Neural cell (in vitro differentiated cells): Measurements from ENCODE around the gene TNS3. TPM values are rescaled to one million over a fixed set of nuclear protein-coding genes. Genes with fewer than 3 reads are reported as not detected.

Experiments used
- H2AFZ ChIP-seq: fragments of 200-600, 300-800 bp; sonication (generic), shearing (Covaris generic); 2 replicates; pipeline ENCODE4 v1.6.0; 2014; ENCODE audit warnings: low read depth, mild to moderate bottlenecking, antibody characterized with exemption, low read length, moderate library complexity
- H3F3A ChIP-seq: fragments of 200-600 bp; shearing (Covaris generic); 2 replicates; pipeline ENCODE4 v1.6.1; 2016; ENCODE audit warnings: mild to moderate bottlenecking, moderate library complexity, mixed read lengths, antibody characterized with exemption, low read length; ENCODE audit not compliant: insufficient read depth, poor library complexity, severe bottlenecking
- H3K27ac ChIP-seq: fragments of 200-600, 300-800 bp; sonication (generic), shearing (Covaris generic); 2 replicates; pipeline ENCODE4 v1.5.1; 2014; ENCODE audit warnings: mild to moderate bottlenecking, low read length, moderate library complexity
- H3K27me3 ChIP-seq: fragments of 300-800, 200-600 bp; sonication (generic), shearing (Covaris generic); 2 replicates; pipeline ENCODE4 v1.6.0; 2014; ENCODE audit warnings: mild to moderate bottlenecking, low read depth, low read length, moderate library complexity; ENCODE audit not compliant: insufficient read depth
- H3K36me3 ChIP-seq: fragments of 300-800, 200-600 bp; sonication (generic), shearing (Covaris generic); 2 replicates; pipeline ENCODE4 v1.5.1; 2014; ENCODE audit warnings: mild to moderate bottlenecking, antibody characterized with exemption, low read length, moderate library complexity; ENCODE audit not compliant: insufficient read depth
- H3K4me2 ChIP-seq: fragments of 300-800, 200-600 bp; sonication (generic), shearing (Covaris generic); 2 replicates; pipeline ENCODE4 v1.6.0; 2014; ENCODE audit warnings: mild to moderate bottlenecking, low read length
- H3K4me3 ChIP-seq: fragments of 300-800, 200-600 bp; sonication (generic), shearing (Covaris generic); 2 replicates; pipeline ENCODE4 v1.5.1; 2014; ENCODE audit warnings: mild to moderate bottlenecking, low read length, moderate library complexity
- H3K79me2 ChIP-seq: fragments of 200-600 bp; shearing (Covaris generic); replicated peaks from 2 replicates; pipeline ENCODE4 v1.6.0; 2014; ENCODE audit warnings: mild to moderate bottlenecking, low read length, moderate library complexity; ENCODE audit not compliant: insufficient read depth
- H3K9ac ChIP-seq: fragments of 300-800, 200-600 bp; sonication (generic), shearing (Covaris generic); 2 replicates; pipeline ENCODE4 v1.6.1; 2016; ENCODE audit warnings: mild to moderate bottlenecking, low read length, mixed read lengths
- H3K9me2 ChIP-seq: fragments of 200-600 bp; shearing (Covaris generic); 2 replicates; pipeline ENCODE4 v1.6.1; 2016; ENCODE audit warnings: mild to moderate bottlenecking, low read length, mixed read lengths; ENCODE audit not compliant: insufficient read depth
- H3K9me3 ChIP-seq: fragments of 200-600, 300-800 bp; sonication (generic), shearing (Covaris generic); 2 replicates; pipeline ENCODE4 v1.6.1; 2016; ENCODE audit warnings: mild to moderate bottlenecking, mixed run types, low read length, moderate library complexity, mixed read lengths
- H4K20me1 ChIP-seq: fragments of 200-600 bp; shearing (Covaris generic); 2 replicates; pipeline ENCODE4 v1.6.1; 2016; ENCODE audit warnings: mild to moderate bottlenecking, mixed run types; ENCODE audit not compliant: insufficient read depth
- EP300 ChIP-seq: fragments of 450-650 bp; conservative IDR thresholded peaks from 2 replicates; pipeline ENCODE4 v1.6.1; 2014; ENCODE audit warnings: antibody characterized with exemption, mild to moderate bottlenecking, moderate library complexity; ENCODE audit not compliant: poor library complexity, severe bottlenecking
- EZH2 ChIP-seq: fragments of 200-600, 300-800 bp; shearing (Covaris generic), sonication (generic); IDR thresholded peaks from 2 replicates; pipeline ENCODE4 v1.6.1; 2014; ENCODE audit warnings: antibody characterized with exemption, low read length, borderline replicate concordance, mild to moderate bottlenecking; ENCODE audit not compliant: insufficient read depth, poor library complexity, severe bottlenecking
- MXI1 ChIP-seq: fragments of 450-650 bp; conservative IDR thresholded peaks from 2 replicates; pipeline ENCODE4 v1.6.1; 2014; ENCODE audit warnings: antibody characterized with exemption, mild to moderate bottlenecking; ENCODE audit not compliant: poor library complexity, severe bottlenecking
- POLR2AphosphoS5 ChIP-seq: IDR thresholded peaks from 2 replicates; pipeline ENCODE4 v1.6.1; 2012
- RAD21 ChIP-seq: fragments of 450-650 bp; conservative IDR thresholded peaks from 2 replicates; pipeline ENCODE4 v1.6.1; 2014; ENCODE audit warnings: antibody characterized with exemption, mild to moderate bottlenecking, moderate library complexity
- SMC3 ChIP-seq: fragments of 450-650 bp; conservative IDR thresholded peaks from 2 replicates; pipeline ENCODE4 v1.6.1; 2014; ENCODE audit warnings: antibody characterized with exemption, mild to moderate bottlenecking, moderate library complexity; ENCODE audit not compliant: poor library complexity
- TAF1 ChIP-seq: IDR thresholded peaks from 2 replicates; pipeline ENCODE4 v1.6.1; 2012; ENCODE audit warnings: low read depth
- polyA plus RNA-seq: library from polyadenylated mRNA; depleted of rRNA; stranded (reverse); fragments of >200 nt; gene quantifications from 2 replicates; pipeline ENCODE4 v1.2.3, GENCODE V29; 2014
- TF ChIP-seq, protein P1 (sequence below): IDR thresholded peaks from 2 replicates; pipeline ENCODE4 v1.6.1; 2012; ENCODE audit warnings: borderline replicate concordance
- TF ChIP-seq, protein P2 (sequence below): fragments of 450-650 bp; IDR thresholded peaks from 2 replicates; pipeline ENCODE4 v1.5.1; 2014; ENCODE audit warnings: antibody characterized with exemption, mild to moderate bottlenecking, moderate library complexity; ENCODE audit not compliant: poor library complexity, severe bottlenecking

TNS3 gene
- polyA plus RNA-seq, 1 donor from 2014 or later, result 0.58 TPM

GRCh38 chr7:47358357-47358756, 223.6 kb downstream of the TNS3 start:
- no peak overlapping the region for H2AFZ ChIP-seq
- H3K9me3 ChIP-seq, result no peaks in the 10 kb centered on the region
- H3K27ac ChIP-seq, result no peak overlapping the region
- no peaks in the 10 kb centered on the region for H3K79me2 ChIP-seq
- no peaks in the 10 kb centered on the region for H3F3A ChIP-seq
- no peak for TF ChIP-seq RAD21
- TF ChIP-seq EZH2, result no peak
- TF ChIP-seq EP300, result no peak
- TF ChIP-seq, protein P1, sequence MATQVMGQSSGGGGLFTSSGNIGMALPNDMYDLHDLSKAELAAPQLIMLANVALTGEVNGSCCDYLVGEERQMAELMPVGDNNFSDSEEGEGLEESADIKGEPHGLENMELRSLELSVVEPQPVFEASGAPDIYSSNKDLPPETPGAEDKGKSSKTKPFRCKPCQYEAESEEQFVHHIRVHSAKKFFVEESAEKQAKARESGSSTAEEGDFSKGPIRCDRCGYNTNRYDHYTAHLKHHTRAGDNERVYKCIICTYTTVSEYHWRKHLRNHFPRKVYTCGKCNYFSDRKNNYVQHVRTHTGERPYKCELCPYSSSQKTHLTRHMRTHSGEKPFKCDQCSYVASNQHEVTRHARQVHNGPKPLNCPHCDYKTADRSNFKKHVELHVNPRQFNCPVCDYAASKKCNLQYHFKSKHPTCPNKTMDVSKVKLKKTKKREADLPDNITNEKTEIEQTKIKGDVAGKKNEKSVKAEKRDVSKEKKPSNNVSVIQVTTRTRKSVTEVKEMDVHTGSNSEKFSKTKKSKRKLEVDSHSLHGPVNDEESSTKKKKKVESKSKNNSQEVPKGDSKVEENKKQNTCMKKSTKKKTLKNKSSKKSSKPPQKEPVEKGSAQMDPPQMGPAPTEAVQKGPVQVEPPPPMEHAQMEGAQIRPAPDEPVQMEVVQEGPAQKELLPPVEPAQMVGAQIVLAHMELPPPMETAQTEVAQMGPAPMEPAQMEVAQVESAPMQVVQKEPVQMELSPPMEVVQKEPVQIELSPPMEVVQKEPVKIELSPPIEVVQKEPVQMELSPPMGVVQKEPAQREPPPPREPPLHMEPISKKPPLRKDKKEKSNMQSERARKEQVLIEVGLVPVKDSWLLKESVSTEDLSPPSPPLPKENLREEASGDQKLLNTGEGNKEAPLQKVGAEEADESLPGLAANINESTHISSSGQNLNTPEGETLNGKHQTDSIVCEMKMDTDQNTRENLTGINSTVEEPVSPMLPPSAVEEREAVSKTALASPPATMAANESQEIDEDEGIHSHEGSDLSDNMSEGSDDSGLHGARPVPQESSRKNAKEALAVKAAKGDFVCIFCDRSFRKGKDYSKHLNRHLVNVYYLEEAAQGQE, result no peak
- no peak for TF ChIP-seq POLR2AphosphoS5
- TF ChIP-seq SMC3, result no peak
- TF ChIP-seq TAF1, result no peak
- TF ChIP-seq, protein P2, sequence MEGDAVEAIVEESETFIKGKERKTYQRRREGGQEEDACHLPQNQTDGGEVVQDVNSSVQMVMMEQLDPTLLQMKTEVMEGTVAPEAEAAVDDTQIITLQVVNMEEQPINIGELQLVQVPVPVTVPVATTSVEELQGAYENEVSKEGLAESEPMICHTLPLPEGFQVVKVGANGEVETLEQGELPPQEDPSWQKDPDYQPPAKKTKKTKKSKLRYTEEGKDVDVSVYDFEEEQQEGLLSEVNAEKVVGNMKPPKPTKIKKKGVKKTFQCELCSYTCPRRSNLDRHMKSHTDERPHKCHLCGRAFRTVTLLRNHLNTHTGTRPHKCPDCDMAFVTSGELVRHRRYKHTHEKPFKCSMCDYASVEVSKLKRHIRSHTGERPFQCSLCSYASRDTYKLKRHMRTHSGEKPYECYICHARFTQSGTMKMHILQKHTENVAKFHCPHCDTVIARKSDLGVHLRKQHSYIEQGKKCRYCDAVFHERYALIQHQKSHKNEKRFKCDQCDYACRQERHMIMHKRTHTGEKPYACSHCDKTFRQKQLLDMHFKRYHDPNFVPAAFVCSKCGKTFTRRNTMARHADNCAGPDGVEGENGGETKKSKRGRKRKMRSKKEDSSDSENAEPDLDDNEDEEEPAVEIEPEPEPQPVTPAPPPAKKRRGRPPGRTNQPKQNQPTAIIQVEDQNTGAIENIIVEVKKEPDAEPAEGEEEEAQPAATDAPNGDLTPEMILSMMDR, result no peak
- no peak for TF ChIP-seq MXI1
- no peak overlapping the region for H3K4me3 ChIP-seq
- no peaks in the 10 kb centered on the region for H4K20me1 ChIP-seq
- no peaks in the 10 kb centered on the region for H3K27me3 ChIP-seq
- H3K4me2 ChIP-seq, result no peak overlapping the region
- H3K9me2 ChIP-seq, result no peaks in the 10 kb centered on the region
- H3K36me3 ChIP-seq, result no peaks in the 10 kb centered on the region
- H3K9ac ChIP-seq, result no peak overlapping the region

DNA sequence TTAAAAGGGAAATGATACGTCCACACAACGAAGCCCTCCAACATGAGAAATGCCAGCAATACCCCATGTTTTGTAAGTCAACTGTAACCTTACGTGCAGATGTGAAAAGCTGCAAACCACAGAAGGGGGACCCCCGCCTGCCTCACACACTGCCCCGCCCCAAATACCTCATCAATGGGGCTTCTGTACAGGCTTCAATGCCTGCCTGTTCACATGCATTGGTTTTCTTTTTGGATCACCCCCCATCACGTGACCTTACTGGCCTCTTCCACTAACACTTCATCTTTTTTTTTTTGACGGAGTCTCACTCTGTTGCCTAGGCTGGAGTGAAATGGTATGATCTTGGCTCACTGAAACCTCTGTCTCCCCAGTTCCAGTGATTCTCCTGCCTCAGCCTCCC, 224.0 kb downstream of the TNS3 start:
- H3K9me3 ChIP-seq, result no peaks in the 10 kb centered on the region
- TF ChIP-seq RAD21 (no peak), POLR2AphosphoS5 (no peak), EP300 (no peak), SMC3 (no peak), TAF1 (no peak)
- TF ChIP-seq, protein P1, result no peak
- TF ChIP-seq, protein P2, result no peak
- H3K36me3 ChIP-seq, result no peaks in the 10 kb centered on the region
- no peaks in the 10 kb centered on the region for H4K20me1 ChIP-seq
- no peaks in the 10 kb centered on the region for H3F3A ChIP-seq
- no peak overlapping the region for H3K4me3 ChIP-seq
- no peak overlapping the region for H3K9ac ChIP-seq
- H3K4me2 ChIP-seq, result no peak overlapping the region
- no peaks in the 10 kb centered on the region for H3K27me3 ChIP-seq
- H3K79me2 ChIP-seq, result no peaks in the 10 kb centered on the region
- no peaks in the 10 kb centered on the region for H3K9me2 ChIP-seq
- H3K27ac ChIP-seq, result no peak overlapping the region
- H2AFZ ChIP-seq, result no peak overlapping the region
